IMR-90 (cell line): ENCODE measurements around the gene GCDH. TPM values are rescaled to one million over a fixed set of nuclear protein-coding genes. Genes with fewer than 3 reads are reported as not detected.

ENCODE experiments used
- ATAC-seq: fragments of 200-7000 bp; cut with Tn5 transposase; 2 replicates; pipeline ENCODE4 v1.9.1; 2020; ENCODE audit warnings: low read depth, mild to moderate bottlenecking, moderate library complexity
- BruUV-seq: library from RNA; stranded (reverse); fragments of 400-500 nt; replicated peaks from 2 replicates; lab custom pipeline; 2021; lab: Mats Ljungman, UMichigan
- CTCF ChIA-PET: fragments of 300-600 bp; formaldehyde crosslinking; extraction: SDS; loops from one replicate; lab custom pipeline; 2021; ENCODE audit warnings: antibody characterized with exemption; lab: Yijun Ruan, JAX
- POLR2A ChIA-PET: fragments of 300-600 bp; sonication (Branson Sonifier 250); formaldehyde crosslinking; loops from one replicate; lab custom pipeline; 2022; ENCODE audit warnings: antibody characterized with exemption; ENCODE audit not compliant: unreplicated experiment; lab: Charles Lee
- DNase-seq: peaks from one replicate; pipeline ENCODE4 v3.0.0; 2013
- H2AFZ ChIP-seq: replicated peaks from 2 replicates; pipeline ENCODE3; 2013; ENCODE audit warnings: low read length, mild to moderate bottlenecking; ENCODE audit not compliant: poor library complexity
- H2AK5ac ChIP-seq: 2 replicates; pipeline ENCODE4 v1.6.1; 2013; ENCODE audit warnings: low read depth, low read length, inconsistent platforms
- H2AK9ac ChIP-seq: replicated peaks from 2 replicates; pipeline ENCODE3; 2013; ENCODE audit warnings: mild to moderate bottlenecking, low read depth, low read length, moderate library complexity; ENCODE audit not compliant: poor library complexity
- H2BK120ac ChIP-seq: 2 replicates; pipeline ENCODE4 v1.6.1; 2013; ENCODE audit warnings: low read depth, low read length, inconsistent platforms
- H2BK15ac ChIP-seq: 3 replicates; pipeline ENCODE4 v1.6.1; 2013; ENCODE audit warnings: low read depth, low read length, inconsistent platforms
- H2BK20ac ChIP-seq: 2 replicates; pipeline ENCODE4 v1.6.1; 2013; ENCODE audit warnings: low read depth, mild to moderate bottlenecking, inconsistent platforms, low read length, moderate library complexity
- H2BK5ac ChIP-seq: 2 replicates; pipeline ENCODE4 v1.6.1; 2013; ENCODE audit warnings: mild to moderate bottlenecking, low read depth, low read length, inconsistent platforms; ENCODE audit not compliant: poor library complexity, severe bottlenecking
- H3K14ac ChIP-seq: replicated peaks from 2 replicates; pipeline ENCODE4 v1.6.1; 2013; ENCODE audit warnings: low read depth, low read length, inconsistent platforms
- H3K18ac ChIP-seq: 2 replicates; pipeline ENCODE4 v1.6.1; 2013; ENCODE audit warnings: low read depth, low read length, control low read depth
- H3K23ac ChIP-seq: 2 replicates; pipeline ENCODE4 v1.6.1; 2013; ENCODE audit warnings: low read depth, low read length, inconsistent platforms
- H3K27ac ChIP-seq: 2 replicates; pipeline ENCODE4 v1.5.1; 2013; ENCODE audit warnings: mild to moderate bottlenecking, control low read depth, low read length; ENCODE audit not compliant: insufficient read depth
- H3K27me3 ChIP-seq: 2 replicates; pipeline ENCODE4 v1.6.1; 2013; ENCODE audit warnings: low read length; ENCODE audit not compliant: control insufficient read depth, insufficient read depth
- H3K36me3 ChIP-seq: 2 replicates; pipeline ENCODE4 v1.6.1; 2013; ENCODE audit warnings: low read length, mixed read lengths; ENCODE audit not compliant: control insufficient read depth, insufficient read depth
- H3K4ac ChIP-seq: 2 replicates; pipeline ENCODE4 v1.6.1; 2013; ENCODE audit warnings: low read depth, low read length, inconsistent platforms
- H3K4me1 ChIP-seq: 2 replicates; pipeline ENCODE4 v1.6.1; 2013; ENCODE audit warnings: low read length, mixed read lengths; ENCODE audit not compliant: control insufficient read depth, insufficient read depth
- H3K4me2 ChIP-seq: 2 replicates; pipeline ENCODE4 v1.6.1; 2013; ENCODE audit warnings: low read depth, mild to moderate bottlenecking, control low read depth, low read length, moderate library complexity
- H3K4me3 ChIP-seq: 2 replicates; pipeline ENCODE4 v1.5.1; 2013; ENCODE audit warnings: low read depth, mild to moderate bottlenecking, control low read depth, low read length, moderate library complexity; ENCODE audit not compliant: insufficient read depth
- H3K56ac ChIP-seq: 2 replicates; pipeline ENCODE4 v1.6.1; 2013; ENCODE audit warnings: low read length, inconsistent platforms; ENCODE audit not compliant: insufficient read depth; ENCODE audit errors: extremely low read depth
- H3K79me1 ChIP-seq, 2 experiments: 2 replicates each; pipeline ENCODE4 v1.6.1; 2013; ENCODE audit warnings: low read length in 2 of 2, inconsistent platforms in 1 of 2, low read depth in 1 of 2
- H3K9ac ChIP-seq: 2 replicates; pipeline ENCODE4 v1.6.1; 2013; ENCODE audit warnings: low read depth, low read length, control low read depth
- H3K9me1 ChIP-seq: 2 replicates; pipeline ENCODE4 v1.6.1; 2013; ENCODE audit warnings: low read length, inconsistent platforms; ENCODE audit not compliant: insufficient read depth
- H3K9me3 ChIP-seq: 2 replicates; pipeline ENCODE4 v1.6.1; 2013; ENCODE audit warnings: low read length; ENCODE audit not compliant: control insufficient read depth, insufficient read depth
- H4K20me1 ChIP-seq: 2 replicates; pipeline ENCODE4 v1.6.1; 2013; ENCODE audit warnings: low read length, inconsistent platforms; ENCODE audit not compliant: insufficient read depth
- H4K5ac ChIP-seq: 2 replicates; pipeline ENCODE4 v1.6.1; 2013; ENCODE audit warnings: mild to moderate bottlenecking, low read depth, low read length, control low read depth
- H4K8ac ChIP-seq, 2 experiments: 2 replicates each; pipeline ENCODE4 v1.6.1; 2013; ENCODE audit warnings: low read depth in 2 of 2, low read length in 2 of 2, control low read depth in 1 of 2, inconsistent platforms in 1 of 2
- H4K91ac ChIP-seq: 2 replicates; pipeline ENCODE4 v1.6.1; 2013; ENCODE audit warnings: low read depth, low read length, inconsistent platforms; ENCODE audit not compliant: insufficient read depth
- BHLHE40 ChIP-seq: fragments of 150-350 bp; IDR thresholded peaks from 2 replicates; pipeline ENCODE4 v1.6.1; 2016; ENCODE audit warnings: mild to moderate bottlenecking, low read depth, low read length
- CHD1 ChIP-seq: IDR thresholded peaks from 2 replicates; pipeline ENCODE4 v1.6.1; 2012; ENCODE audit warnings: low read depth, low read length, improper control_type of control experiment
- CTCF ChIP-seq: conservative IDR thresholded peaks from 2 replicates; pipeline ENCODE4 v1.5.1; 2012; ENCODE audit warnings: mild to moderate bottlenecking, low read depth, low read length, improper control_type of control experiment
- ELK1 ChIP-seq: fragments of 150-350 bp; IDR thresholded peaks from 2 replicates; pipeline ENCODE4 v1.6.1; 2016; ENCODE audit warnings: low read depth, mild to moderate bottlenecking, low read length, moderate library complexity, borderline replicate concordance
- FOS ChIP-seq: fragments of 150-350 bp; IDR thresholded peaks from 2 replicates; pipeline ENCODE4 v1.6.1; 2016; ENCODE audit warnings: low read depth, low read length
- MAFK ChIP-seq: IDR thresholded peaks from 2 replicates; pipeline ENCODE4 v1.6.1; 2012; ENCODE audit warnings: low read depth, low read length, improper control_type of control experiment
- RCOR1 ChIP-seq: IDR thresholded peaks from 2 replicates; pipeline ENCODE4 v1.6.1; 2012; ENCODE audit warnings: mild to moderate bottlenecking, low read length, improper control_type of control experiment; ENCODE audit not compliant: insufficient replicate concordance
- RFX5 ChIP-seq: IDR thresholded peaks from 2 replicates; pipeline ENCODE4 v1.8.0; 2012; ENCODE audit warnings: low read depth, mild to moderate bottlenecking, low read length, moderate library complexity
- WGBS, 2 experiments: methylation state at CpG; one replicate each; pipeline versions ENCODE4 v1.1.5 to v1.1.7; 2013; ENCODE audit warnings: missing lambda C conversion rate in 2 of 2; ENCODE audit not compliant: insufficient read length in 1 of 2; ENCODE audit errors: extremely low coverage in 2 of 2; 5-methylcytosine and 5-hydroxymethylcytosine counted together
- dilution Hi-C: fragments of 300-500 bp; cut with HindIII; formaldehyde crosslinking; loops from one replicate; pipeline ENCODE4 v1.14.3; 2018; ENCODE audit warnings: low sequenced_read_pairs; ENCODE audit not compliant: unreplicated experiment
- in situ Hi-C: fragments of 300-500 bp; cut with MboI; formaldehyde crosslinking; loops from 3 replicates; pipeline ENCODE4 v1.14.3; 2019; ENCODE audit warnings: low sequenced_read_pairs, inconsistent platforms, mixed read lengths
- intact Hi-C: fragments of 100-400 bp; cut with micrococcal nuclease; formaldehyde crosslinking; loops from 2 replicates; pipeline ENCODE4 v1.10.0; 2022
- polyA plus RNA-seq, 3 experiments: library from polyadenylated mRNA; depleted of rRNA; stranded (reverse); fragments of >200 nt; gene quantifications; 2 replicates each; pipeline ENCODE4 v1.2.3, GENCODE V29; 2012; ENCODE audit warnings: low replicate concordance in 1 of 3
- total RNA-seq: library from RNA; depleted of rRNA; stranded (reverse); fragments of >200 nt; gene quantifications from 2 replicates; pipeline ENCODE4 v1.2.3, GENCODE V29; 2012

GCDH gene
- total and polyA plus RNA-seq, 2 of the 4 experiments (the other 2 are of a cell fraction), result 27.7 to 41.6 TPM

GRCh38 chr19:12944104-12944674, 53.2 kb downstream of the GCDH start:
- Histone ChIP-seq H4K5ac (no peak overlapping the region), H2AFZ (no peak overlapping the region), H4K20me1 (peaks cover 69% of the 10 kb centered on the region), H3K56ac (no peak overlapping the region), H3K9me1 (peaks cover 22% of the 10 kb centered on the region), H3K27ac (no peak overlapping the region), H4K8ac (no peak overlapping the region), H3K9me3 (no peaks in the 10 kb centered on the region), H3K23ac (no peak overlapping the region), H3K4me1 (peaks cover 14% of the 10 kb centered on the region), H3K4me2 (no peak overlapping the region), H3K27me3 (no peaks in the 10 kb centered on the region), H2AK5ac (no peak overlapping the region), H3K79me1 (peaks cover 23 to 75% of the 10 kb centered on the region in 2 experiments), H4K91ac (no peak overlapping the region), H3K4ac (no peak overlapping the region), H3K14ac (no peak overlapping the region), H2BK120ac (no peak overlapping the region), H3K4me3 (no peak overlapping the region), H3K36me3 (peaks cover 63% of the 10 kb centered on the region), H3K18ac (no peak overlapping the region), H2BK15ac (no peak overlapping the region), H2BK5ac (no peak overlapping the region), H3K9ac (no peak overlapping the region), H2BK20ac (no peak overlapping the region), H2AK9ac (no peak overlapping the region)
- TF ChIP-seq CTCF, result no peak
- no peak for TF ChIP-seq MAFK
- no peak for TF ChIP-seq RCOR1
- no peak for TF ChIP-seq BHLHE40
- TF ChIP-seq ELK1, result no peak
- TF ChIP-seq RFX5, result no peak
- no peak for TF ChIP-seq CHD1
- no peak for TF ChIP-seq FOS
- no CpG with 5 or more reads among the region's 2 CpGs for WGBS, 2 experiments
- intact Hi-C loops (no loop called here), dilution Hi-C loops (no loop called here), in situ Hi-C loops (no loop called here)
- CTCF ChIA-PET, result no interaction called here
- no TSS peak for BruUV-seq
- no peak for ATAC-seq
- no peak for DNase-seq
- POLR2A ChIA-PET, result interaction anchor here (0.7 kb wide), 1 partner anchor 63 kb away, joined by 6 read pairs; the partner anchor contains the start of gene DNASE2
